Endothelial cell (in vitro differentiated cells): ENCODE data around the gene SUB1. TPM values are rescaled to one million over a fixed set of nuclear protein-coding genes. Genes with fewer than 3 reads are reported as not detected.

Experiments used
- DNase-seq: peaks from one replicate; pipeline ENCODE4 v3.0.0; 2021; ENCODE audit warnings: low spot score
- H3K27ac Mint-ChIP-seq: one replicate; pipeline ENCODE4 v1.8.0; 2021; ENCODE audit warnings: mixed read lengths, inconsistent platforms; ENCODE audit not compliant: unreplicated experiment
- H3K27me3 Mint-ChIP-seq: one replicate; pipeline ENCODE4 v1.8.0; 2021; ENCODE audit warnings: mild to moderate bottlenecking, moderate library complexity, mixed read lengths, inconsistent platforms; ENCODE audit not compliant: unreplicated experiment
- H3K36me3 Mint-ChIP-seq: one replicate; pipeline ENCODE4 v1.8.0; 2021; ENCODE audit warnings: mild to moderate bottlenecking, low read depth, mixed read lengths, inconsistent platforms; ENCODE audit not compliant: unreplicated experiment
- H3K4me1 Mint-ChIP-seq: one replicate; pipeline ENCODE4 v1.8.0; 2021; ENCODE audit warnings: mild to moderate bottlenecking, mixed read lengths, inconsistent platforms; ENCODE audit not compliant: unreplicated experiment
- H3K4me3 Mint-ChIP-seq: one replicate; pipeline ENCODE4 v1.8.0; 2021; ENCODE audit warnings: mild to moderate bottlenecking, mixed read lengths, inconsistent platforms; ENCODE audit not compliant: unreplicated experiment
- H3K9me3 Mint-ChIP-seq: one replicate; pipeline ENCODE4 v1.8.0; 2021; ENCODE audit warnings: mixed read lengths, inconsistent platforms; ENCODE audit not compliant: unreplicated experiment
- total RNA-seq: library from RNA; stranded (reverse); fragmentation: NEBNext Ultra II Directional; extraction: Animal tissue kit (Norgen Biotek cat#: 25700); gene quantifications from one replicate; pipeline ENCODE4 v1.2.1, GENCODE V29; 2021; ENCODE audit not compliant: unreplicated experiment
- TF ChIP-seq, protein P1 (sequence below): fragments of 200-600 bp; sonication (generic); IDR thresholded peaks from one replicate; pipeline ENCODE4 v1.5.0; 2021; ENCODE audit warnings: antibody characterized with exemption; ENCODE audit not compliant: unreplicated experiment

The SUB1 gene
- total RNA-seq, 1 donor from 2014 or later, result 294 TPM

DNA sequence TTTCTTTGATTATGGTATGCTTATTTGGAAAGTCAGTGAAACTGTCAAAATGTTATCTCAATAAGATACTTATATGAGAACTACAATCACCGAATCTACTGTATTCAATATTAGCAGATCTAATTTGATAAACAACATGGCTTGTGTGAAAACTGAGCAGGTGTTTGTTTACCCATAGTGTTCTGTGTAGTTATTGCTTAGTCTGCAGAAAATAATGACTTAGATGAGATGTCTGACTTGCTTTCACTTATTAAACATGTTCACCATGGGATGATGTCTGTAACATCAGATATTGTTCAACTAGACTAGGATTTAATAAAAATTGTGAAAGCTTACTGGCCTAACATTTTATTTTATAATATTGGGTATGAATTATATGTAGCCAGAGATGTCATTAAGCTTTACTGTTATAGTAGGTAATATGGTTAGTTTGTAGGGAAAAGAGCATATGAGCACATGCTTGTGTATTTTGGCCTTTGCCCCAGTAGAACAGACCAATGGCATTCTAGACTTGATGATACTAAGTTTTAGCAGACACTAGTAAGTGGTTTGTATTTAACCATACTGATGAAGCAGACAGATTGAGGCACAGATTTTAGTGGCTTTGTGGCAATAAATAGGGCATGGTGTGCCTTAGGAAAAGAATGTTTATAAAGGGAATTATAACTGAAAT, 16.4 kb downstream of the SUB1 start:
- TF ChIP-seq, protein P1, sequence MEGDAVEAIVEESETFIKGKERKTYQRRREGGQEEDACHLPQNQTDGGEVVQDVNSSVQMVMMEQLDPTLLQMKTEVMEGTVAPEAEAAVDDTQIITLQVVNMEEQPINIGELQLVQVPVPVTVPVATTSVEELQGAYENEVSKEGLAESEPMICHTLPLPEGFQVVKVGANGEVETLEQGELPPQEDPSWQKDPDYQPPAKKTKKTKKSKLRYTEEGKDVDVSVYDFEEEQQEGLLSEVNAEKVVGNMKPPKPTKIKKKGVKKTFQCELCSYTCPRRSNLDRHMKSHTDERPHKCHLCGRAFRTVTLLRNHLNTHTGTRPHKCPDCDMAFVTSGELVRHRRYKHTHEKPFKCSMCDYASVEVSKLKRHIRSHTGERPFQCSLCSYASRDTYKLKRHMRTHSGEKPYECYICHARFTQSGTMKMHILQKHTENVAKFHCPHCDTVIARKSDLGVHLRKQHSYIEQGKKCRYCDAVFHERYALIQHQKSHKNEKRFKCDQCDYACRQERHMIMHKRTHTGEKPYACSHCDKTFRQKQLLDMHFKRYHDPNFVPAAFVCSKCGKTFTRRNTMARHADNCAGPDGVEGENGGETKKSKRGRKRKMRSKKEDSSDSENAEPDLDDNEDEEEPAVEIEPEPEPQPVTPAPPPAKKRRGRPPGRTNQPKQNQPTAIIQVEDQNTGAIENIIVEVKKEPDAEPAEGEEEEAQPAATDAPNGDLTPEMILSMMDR, result no peak
- Mint-ChIP-seq H3K27ac (no peak overlapping the region), H3K9me3 (no peaks in the 10 kb centered on the region), H3K36me3 (peaks cover 26% of the 10 kb centered on the region), H3K27me3 (no peaks in the 10 kb centered on the region), H3K4me1 (peaks cover 7% of the 10 kb centered on the region), H3K4me3 (no peak overlapping the region)
- no peak for DNase-seq

DNA sequence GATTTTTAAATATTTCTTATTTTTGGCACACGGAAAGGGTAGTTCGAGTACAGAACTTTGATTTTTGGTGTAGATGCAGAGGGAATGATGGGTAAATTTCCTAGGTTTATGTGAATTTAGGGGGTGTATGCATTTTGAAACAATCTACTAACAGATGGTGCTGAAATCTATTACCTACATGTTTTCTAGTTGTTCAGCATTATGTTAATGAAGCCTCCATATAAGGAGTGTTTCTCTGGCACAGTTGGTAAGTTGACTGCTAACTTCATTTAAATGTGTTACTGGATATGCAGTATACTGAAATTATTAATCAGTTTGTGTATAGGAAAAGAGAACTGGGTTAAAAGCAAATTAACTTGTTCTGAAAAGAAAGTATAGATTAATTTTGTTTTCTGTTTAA, 17.5 kb downstream of the SUB1 start:
- TF ChIP-seq, protein P1, result no peak
- peaks cover 26% of the 10 kb centered on the region for H3K36me3 Mint-ChIP-seq
- H3K27ac Mint-ChIP-seq, result no peak overlapping the region
- no peak overlapping the region for H3K4me3 Mint-ChIP-seq
- H3K9me3 Mint-ChIP-seq, result no peaks in the 10 kb centered on the region
- H3K27me3 Mint-ChIP-seq, result no peaks in the 10 kb centered on the region
- no peak for DNase-seq
- H3K4me1 Mint-ChIP-seq, result no peaks in the 10 kb centered on the region

GRCh38 chr5:32604800-32605765, 19.7 kb downstream of the SUB1 start:
- peaks cover 19% of the 10 kb centered on the region for H3K36me3 Mint-ChIP-seq
- H3K27ac Mint-ChIP-seq, result no peak overlapping the region
- H3K4me1 Mint-ChIP-seq, result no peaks in the 10 kb centered on the region
- H3K4me3 Mint-ChIP-seq, result no peak overlapping the region
- no peak for DNase-seq
- TF ChIP-seq, protein P1, result no peak
- H3K9me3 Mint-ChIP-seq, result no peaks in the 10 kb centered on the region
- H3K27me3 Mint-ChIP-seq, result no peaks in the 10 kb centered on the region

DNA sequence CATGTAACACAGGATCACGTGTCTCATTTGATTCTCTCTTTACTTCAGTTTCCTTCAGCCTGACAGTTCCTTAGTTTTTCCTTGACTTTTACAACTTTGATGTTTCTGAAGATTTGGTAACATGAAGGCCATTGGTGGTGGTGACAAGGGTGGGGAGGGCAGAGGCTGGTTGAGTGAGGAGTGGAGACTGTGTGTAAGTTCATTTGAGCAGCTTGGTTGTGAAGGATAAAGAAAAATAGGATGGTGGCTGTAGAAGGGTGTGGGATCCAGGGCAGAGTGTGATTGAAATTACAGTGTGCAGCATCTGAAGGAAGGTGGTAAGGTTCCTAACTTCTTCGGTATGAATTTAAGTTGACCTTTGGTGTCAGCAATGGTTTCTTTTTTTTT, 20.4 kb downstream of the SUB1 start:
- no peak overlapping the region for H3K4me3 Mint-ChIP-seq

More for the DNA sequence above, 20.4 kb downstream of the SUB1 start:
- H3K36me3 Mint-ChIP-seq, result peaks cover 16% of the 10 kb centered on the region
- no peaks in the 10 kb centered on the region for H3K27me3 Mint-ChIP-seq
- DNase-seq, result no peak
- H3K27ac Mint-ChIP-seq, result no peak overlapping the region
- TF ChIP-seq, protein P1, result no peak
- H3K4me1 Mint-ChIP-seq, result no peaks in the 10 kb centered on the region
- no peaks in the 10 kb centered on the region for H3K9me3 Mint-ChIP-seq
